Immature natural killer cell (primary cell): ENCODE data around the gene WRAP73. TPM values are rescaled to one million over a fixed set of nuclear protein-coding genes. Genes with fewer than 3 reads are reported as not detected.

ENCODE experiments used
- DNase-seq, 3 donors: peaks; one replicate each; pipeline ENCODE4 v3.0.0; 2022; ENCODE audit warnings: mixed read lengths in 1 of 3
- H3K27ac Mint-ChIP-seq, 6 donors: one replicate each; pipeline ENCODE4 v1.8.0; 2020; ENCODE audit warnings: mixed read lengths in 6 of 6, mild to moderate bottlenecking in 5 of 6, inconsistent platforms in 4 of 6, moderate library complexity in 3 of 6
- H3K27me3 Mint-ChIP-seq, 3 donors: one replicate each; pipeline ENCODE4 v1.8.0; 2020 to 2021; ENCODE audit warnings: low read depth in 3 of 3, mild to moderate bottlenecking in 3 of 3, mixed read lengths in 3 of 3, moderate library complexity in 3 of 3, inconsistent platforms in 1 of 3
- H3K36me3 Mint-ChIP-seq, 3 donors: one replicate each; pipeline ENCODE4 v1.8.0; 2020; ENCODE audit warnings: mixed read lengths in 3 of 3, inconsistent platforms in 2 of 3, mild to moderate bottlenecking in 2 of 3
- H3K4me1 Mint-ChIP-seq, 2 donors: one replicate each; pipeline ENCODE4 v1.8.0; 2020; ENCODE audit warnings: inconsistent platforms in 2 of 2, mild to moderate bottlenecking in 2 of 2, mixed read lengths in 2 of 2, moderate library complexity in 1 of 2
- H3K4me3 Mint-ChIP-seq, 5 donors: one replicate each; pipeline ENCODE4 v1.8.0; 2020; ENCODE audit warnings: mild to moderate bottlenecking in 5 of 5, mixed read lengths in 5 of 5, inconsistent platforms in 3 of 5, moderate library complexity in 3 of 5
- H3K9me3 Mint-ChIP-seq, 6 donors: one replicate each; pipeline ENCODE4 v1.8.0; 2020; ENCODE audit warnings: mild to moderate bottlenecking in 6 of 6, mixed read lengths in 6 of 6, inconsistent platforms in 4 of 6, moderate library complexity in 3 of 6
- polyA plus RNA-seq, 3 donors: library from polyadenylated mRNA; unstranded; fragments of 300-500 nt; fragmentation: Illumina TruSeq; gene quantifications; one replicate each; pipeline ENCODE4 v1.2.3, GENCODE V29; 2021

The WRAP73 gene
- polyA plus RNA-seq, 3 donors from 2014 or later, result 19.9 to 26.8 (median 21.1) TPM

- peaks cover 41 to 63% of the 10 kb centered on the region in 2 donors for H3K4me1 Mint-ChIP-seq
- H3K36me3 Mint-ChIP-seq, result no peaks in the 10 kb centered on the region
- H3K27me3 Mint-ChIP-seq, result peaks cover 3 to 11% (median 7%) of the 10 kb centered on the region in 3 donors
- peak overlapping the region in 2 of 6 donors; percentile 51 to 74 for H3K27ac Mint-ChIP-seq
- DNase-seq, result no peak
- no peak overlapping the region for H3K4me3 Mint-ChIP-seq
- peaks cover 0 to 1% (median 0%) of the 10 kb centered on the region in 6 donors for H3K9me3 Mint-ChIP-seq
Measured at GRCh38 chr1:3620708-3621107, 29.2 kb downstream of the WRAP73 start.

GRCh38 chr1:3618881-3619671 lies 30.8 kb downstream of the WRAP73 start:
- Mint-ChIP-seq H3K9me3 (no peaks in the 10 kb centered on the region), H3K27me3 (peaks cover 0 to 5% (median 2%) of the 10 kb centered on the region in 3 donors), H3K4me3 (peak overlapping the region in 1 of 5 donors; percentile 33), H3K4me1 (peaks cover 34 to 52% of the 10 kb centered on the region in 2 donors), H3K36me3 (no peaks in the 10 kb centered on the region), H3K27ac (peak overlapping the region in 3 of 6 donors; percentile 20 to 60 (median 45))
- DNase-seq, result peak; percentile 68 to 74 (median 71)

GRCh38 chr1:3618531-3618880 lies 31.4 kb downstream of the WRAP73 start:
- H3K4me3 Mint-ChIP-seq, result no peak overlapping the region
- peaks cover under 1 to 2% (median 2%) of the 10 kb centered on the region in 3 donors for H3K27me3 Mint-ChIP-seq

GRCh38 chr1:3617806-3618345 lies 32.0 kb downstream of the WRAP73 start:
- Mint-ChIP-seq H3K4me1 (peaks cover 22 to 40% of the 10 kb centered on the region in 2 donors), H3K36me3 (no peaks in the 10 kb centered on the region), H3K27me3 (peaks cover 2 to 5% (median 2%) of the 10 kb centered on the region in 3 donors), H3K9me3 (no peaks in the 10 kb centered on the region), H3K27ac (no peak overlapping the region), H3K4me3 (no peak overlapping the region)
- DNase-seq, result no peak

More at GRCh38 chr1:3618531-3618880, 31.4 kb downstream of the WRAP73 start:
- DNase-seq, result no peak
- H3K27ac Mint-ChIP-seq, result no peak overlapping the region
- no peaks in the 10 kb centered on the region for H3K9me3 Mint-ChIP-seq
- H3K4me1 Mint-ChIP-seq, result peaks cover 28 to 46% of the 10 kb centered on the region in 2 donors
- no peaks in the 10 kb centered on the region for H3K36me3 Mint-ChIP-seq

GRCh38 chr1:3616861-3617260 lies 33.0 kb downstream of the WRAP73 start:
- peaks cover 13 to 30% of the 10 kb centered on the region in 2 donors for H3K4me1 Mint-ChIP-seq
- no peak overlapping the region for H3K4me3 Mint-ChIP-seq
- H3K27me3 Mint-ChIP-seq, result peaks cover 2 to 3% (median 2%) of the 10 kb centered on the region in 3 donors
- no peaks in the 10 kb centered on the region for H3K9me3 Mint-ChIP-seq
- H3K36me3 Mint-ChIP-seq, result no peaks in the 10 kb centered on the region
- H3K27ac Mint-ChIP-seq, result no peak overlapping the region
- DNase-seq, result no peak

GRCh38 chr1:3614755-3615742 lies 34.9 kb downstream of the WRAP73 start:
- peak in 2 of 3 donors; percentile 26 to 27 for DNase-seq
- Mint-ChIP-seq H3K27ac (no peak overlapping the region), H3K4me3 (no peak overlapping the region)

GRCh38 chr1:3612123-3612522 lies 37.8 kb downstream of the WRAP73 start:
- peaks cover 6 to 7% of the 10 kb centered on the region in 2 donors for H3K4me1 Mint-ChIP-seq
- H3K4me3 Mint-ChIP-seq, result peak overlapping the region; percentile 5 to 82 (median 60)
- no peaks in the 10 kb centered on the region for H3K9me3 Mint-ChIP-seq
- no peak overlapping the region for H3K27ac Mint-ChIP-seq
- no peaks in the 10 kb centered on the region for H3K36me3 Mint-ChIP-seq
- no peak for DNase-seq
- H3K27me3 Mint-ChIP-seq, result peaks cover 2 to 8% (median 4%) of the 10 kb centered on the region in 3 donors

More at GRCh38 chr1:3614755-3615742, 34.9 kb downstream of the WRAP73 start:
- H3K9me3 Mint-ChIP-seq, result no peaks in the 10 kb centered on the region
- peaks cover 12 to 19% of the 10 kb centered on the region in 2 donors for H3K4me1 Mint-ChIP-seq
- no peaks in the 10 kb centered on the region for H3K36me3 Mint-ChIP-seq
- peaks cover 4 to 6% (median 4%) of the 10 kb centered on the region in 3 donors for H3K27me3 Mint-ChIP-seq

- no peaks in the 10 kb centered on the region for H3K9me3 Mint-ChIP-seq
- peak in 1 of 3 donors; percentile 23 for DNase-seq
- peak within 1 kb of the TSS; percentile 57 to 82 (median 60) for H3K4me3 Mint-ChIP-seq
- peaks cover 3 to 8% (median 4%) of the 10 kb centered on the region in 3 donors for H3K27me3 Mint-ChIP-seq
- H3K4me1 Mint-ChIP-seq, result peaks cover 6 to 7% of the 10 kb centered on the region in 2 donors
- H3K27ac Mint-ChIP-seq, result no peak within 1 kb of the TSS
- H3K36me3 Mint-ChIP-seq, result no peaks in the 10 kb centered on the region
Measured at GRCh38 chr1:3611170-3612019, 38.5 kb downstream of the WRAP73 start, which contains the start of gene MEGF6. Gene MEGF6, minus strand, starts transcription at chr1:3611508. Its CDS starts 240 bp downstream, at chr1:3611268.

- no peaks in the 10 kb centered on the region for H3K36me3 Mint-ChIP-seq
- peaks cover 6 to 7% of the 10 kb centered on the region in 2 donors for H3K4me1 Mint-ChIP-seq
- H3K9me3 Mint-ChIP-seq, result no peaks in the 10 kb centered on the region
- peaks cover 3 to 8% (median 4%) of the 10 kb centered on the region in 3 donors for H3K27me3 Mint-ChIP-seq
- peak overlapping the region; percentile 46 to 76 (median 59) for H3K4me3 Mint-ChIP-seq
- H3K27ac Mint-ChIP-seq, result no peak overlapping the region
- no peak for DNase-seq
Measured at GRCh38 chr1:3610527-3611169, 39.3 kb downstream of the WRAP73 start.

- H3K4me3 Mint-ChIP-seq, result peak overlapping the region in 2 of 5 donors; percentile 59 to 60
- no peak overlapping the region for H3K27ac Mint-ChIP-seq
- no peaks in the 10 kb centered on the region for H3K36me3 Mint-ChIP-seq
- H3K4me1 Mint-ChIP-seq, result peaks cover 6 to 7% of the 10 kb centered on the region in 2 donors
- DNase-seq, result no peak
- H3K9me3 Mint-ChIP-seq, result no peaks in the 10 kb centered on the region
- H3K27me3 Mint-ChIP-seq, result peaks cover 3 to 8% (median 4%) of the 10 kb centered on the region in 3 donors
Measured at GRCh38 chr1:3609769-3610526, 40.0 kb downstream of the WRAP73 start.

- Mint-ChIP-seq H3K27ac (peak overlapping the region in 1 of 6 donors; percentile 34), H3K4me1 (peaks cover 6 to 7% of the 10 kb centered on the region in 2 donors), H3K9me3 (no peaks in the 10 kb centered on the region), H3K4me3 (peak overlapping the region in 2 of 5 donors; percentile 18 to 42), H3K36me3 (no peaks in the 10 kb centered on the region), H3K27me3 (peaks cover 3 to 8% (median 4%) of the 10 kb centered on the region in 3 donors)
- no peak for DNase-seq
Measured at GRCh38 chr1:3609016-3609768, 40.7 kb downstream of the WRAP73 start.
